ENCODE measurements around the gene CRTC1.

The CRTC1 gene

GRCh38 chr19:18741124-18742121, 57.9 kb downstream of the CRTC1 start:
- H3K9me3 ChIP-seq (ENCODE audit: insufficient read depth, low read length, severe bottlenecking): no peaks in the 10 kb centered on the region
- no peak for TF ChIP-seq EZH2 (IDR thresholded peaks at IDR 0.05; ENCODE audit: borderline replicate concordance, low read depth, low read length, severe bottlenecking)
- no peak for TF ChIP-seq CTCF (IDR thresholded peaks at IDR 0.05; ENCODE audit: borderline replicate concordance, extremely low read depth, low read length, poor library complexity, severe bottlenecking)
- H3K4me3 ChIP-seq (ENCODE audit: low read depth in 1 of 2, low read length in 2 of 2): no peak overlapping the region

DNA sequence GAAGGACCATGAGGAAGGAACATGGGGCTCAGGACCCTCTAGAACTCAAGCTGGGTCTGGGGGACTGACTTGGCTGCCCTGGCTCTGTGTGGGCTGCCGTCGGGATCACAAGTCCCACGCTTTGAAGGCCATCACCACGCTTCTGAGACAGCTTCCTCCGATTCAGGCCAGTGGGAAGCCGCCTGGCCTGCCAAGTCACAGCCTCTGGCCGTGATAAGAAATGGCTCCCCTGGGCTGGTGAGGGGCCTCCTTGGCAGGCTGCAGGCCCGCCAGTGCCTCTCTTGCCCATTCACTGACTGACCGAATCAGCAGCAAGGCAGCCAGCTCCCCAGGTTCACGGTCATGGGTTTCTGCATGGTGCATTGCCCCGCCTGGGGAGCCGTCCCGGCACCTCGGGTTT, 58.8 kb downstream of the CRTC1 start:
- no peak overlapping the region for H3K4me3 ChIP-seq (ENCODE audit: low read depth in 1 of 2, low read length in 2 of 2)
- H3K4me2 ChIP-seq (ENCODE audit: insufficient read depth, low read length): no peak overlapping the region
- H3K9ac ChIP-seq (ENCODE audit: low read depth, low read length): no peak overlapping the region
- H4K20me1 ChIP-seq (ENCODE audit: insufficient read depth, low read length): peaks cover 14% of the 10 kb centered on the region
- no peaks in the 10 kb centered on the region for H3K4me1 ChIP-seq (ENCODE audit: insufficient read depth, low read length)
- TF ChIP-seq CTCF (IDR thresholded peaks at IDR 0.05; ENCODE audit: borderline replicate concordance, extremely low read depth, low read length, poor library complexity, severe bottlenecking): no peak
- TF ChIP-seq EZH2 (IDR thresholded peaks at IDR 0.05; ENCODE audit: borderline replicate concordance, low read depth, low read length, severe bottlenecking): no peak
- 0 out of 2 replicates have a peak, but pooled peaks cover 2% of the 10 kb centered on the region for H3K36me3 ChIP-seq (ENCODE audit: insufficient read depth, low read length)
- H3K79me2 ChIP-seq (ENCODE audit: insufficient read depth, low read length): no peaks in the 10 kb centered on the region
- no peak overlapping the region for H2AFZ ChIP-seq (ENCODE audit: low read depth, low read length)
- ATAC-seq (ENCODE audit: insufficient read depth, low read depth) (no peak), DNase-seq (no peak)
- H3K27ac ChIP-seq (ENCODE audit: low read length): no peak overlapping the region
- no peaks in the 10 kb centered on the region for H3K9me3 ChIP-seq (ENCODE audit: insufficient read depth, low read length, severe bottlenecking)
- no peaks in the 10 kb centered on the region for H3K27me3 ChIP-seq (ENCODE audit: insufficient read depth, low read length, poor library complexity)

More at GRCh38 chr19:18741124-18742121, 57.9 kb downstream of the CRTC1 start:
- no peak overlapping the region for H3K27ac ChIP-seq (ENCODE audit: low read length)
- DNase-seq: no peak
- H3K4me2 ChIP-seq (ENCODE audit: insufficient read depth, low read length): no peak overlapping the region
- H4K20me1 ChIP-seq (ENCODE audit: insufficient read depth, low read length): peaks cover 20% of the 10 kb centered on the region
- no peaks in the 10 kb centered on the region for H3K4me1 ChIP-seq (ENCODE audit: insufficient read depth, low read length)
- no peaks in the 10 kb centered on the region for H3K27me3 ChIP-seq (ENCODE audit: insufficient read depth, low read length, poor library complexity)
- 0 out of 2 replicates have a peak, but pooled peaks cover 2% of the 10 kb centered on the region for H3K36me3 ChIP-seq (ENCODE audit: insufficient read depth, low read length)
- no peak overlapping the region for H2AFZ ChIP-seq (ENCODE audit: low read depth, low read length)
- H3K79me2 ChIP-seq (ENCODE audit: insufficient read depth, low read length): no peaks in the 10 kb centered on the region
- H3K9ac ChIP-seq (ENCODE audit: low read depth, low read length): no peak overlapping the region
- no peak for ATAC-seq (ENCODE audit: insufficient read depth, low read depth)

- peaks cover 11% of the 10 kb centered on the region for H4K20me1 ChIP-seq (ENCODE audit: insufficient read depth, low read length)
- DNase-seq (no peak), ATAC-seq (ENCODE audit: insufficient read depth, low read depth) (no peak)
- H3K79me2 ChIP-seq (ENCODE audit: insufficient read depth, low read length): no peaks in the 10 kb centered on the region
- H3K36me3 ChIP-seq (ENCODE audit: insufficient read depth, low read length): 0 out of 2 replicates have a peak, but pooled peaks cover 2% of the 10 kb centered on the region
- no peaks in the 10 kb centered on the region for H3K9me3 ChIP-seq (ENCODE audit: insufficient read depth, low read length, severe bottlenecking)
- H3K27me3 ChIP-seq (ENCODE audit: insufficient read depth, low read length, poor library complexity): no peaks in the 10 kb centered on the region
- TF ChIP-seq CTCF (IDR thresholded peaks at IDR 0.05; ENCODE audit: borderline replicate concordance, extremely low read depth, low read length, poor library complexity, severe bottlenecking) (no peak), EZH2 (IDR thresholded peaks at IDR 0.05; ENCODE audit: borderline replicate concordance, low read depth, low read length, severe bottlenecking) (no peak)
- no peak overlapping the region for H3K9ac ChIP-seq (ENCODE audit: low read depth, low read length)
- no peak overlapping the region for H3K4me3 ChIP-seq (ENCODE audit: low read depth in 1 of 2, low read length in 2 of 2)
- H2AFZ ChIP-seq (ENCODE audit: low read depth, low read length): no peak overlapping the region
- H3K4me1 ChIP-seq (ENCODE audit: insufficient read depth, low read length): no peaks in the 10 kb centered on the region
- no peak overlapping the region for H3K27ac ChIP-seq (ENCODE audit: low read length)
- H3K4me2 ChIP-seq (ENCODE audit: insufficient read depth, low read length): no peak overlapping the region
Measured at GRCh38 chr19:18742838-18743783, 59.6 kb downstream of the CRTC1 start.
